ENCODE results near the gene HK1. TPM values are rescaled to one million over a fixed set of nuclear protein-coding genes. Genes with fewer than 3 reads are reported as not detected.

Gene HK1
- total RNA-seq, 4 donors from 2014 or later, result 17.9 to 77.6 (median 43.6) TPM

- TF ChIP-seq, protein P1, sequence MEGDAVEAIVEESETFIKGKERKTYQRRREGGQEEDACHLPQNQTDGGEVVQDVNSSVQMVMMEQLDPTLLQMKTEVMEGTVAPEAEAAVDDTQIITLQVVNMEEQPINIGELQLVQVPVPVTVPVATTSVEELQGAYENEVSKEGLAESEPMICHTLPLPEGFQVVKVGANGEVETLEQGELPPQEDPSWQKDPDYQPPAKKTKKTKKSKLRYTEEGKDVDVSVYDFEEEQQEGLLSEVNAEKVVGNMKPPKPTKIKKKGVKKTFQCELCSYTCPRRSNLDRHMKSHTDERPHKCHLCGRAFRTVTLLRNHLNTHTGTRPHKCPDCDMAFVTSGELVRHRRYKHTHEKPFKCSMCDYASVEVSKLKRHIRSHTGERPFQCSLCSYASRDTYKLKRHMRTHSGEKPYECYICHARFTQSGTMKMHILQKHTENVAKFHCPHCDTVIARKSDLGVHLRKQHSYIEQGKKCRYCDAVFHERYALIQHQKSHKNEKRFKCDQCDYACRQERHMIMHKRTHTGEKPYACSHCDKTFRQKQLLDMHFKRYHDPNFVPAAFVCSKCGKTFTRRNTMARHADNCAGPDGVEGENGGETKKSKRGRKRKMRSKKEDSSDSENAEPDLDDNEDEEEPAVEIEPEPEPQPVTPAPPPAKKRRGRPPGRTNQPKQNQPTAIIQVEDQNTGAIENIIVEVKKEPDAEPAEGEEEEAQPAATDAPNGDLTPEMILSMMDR (IDR thresholded peaks at IDR 0.05), result no peak
- no peak for TF ChIP-seq POLR2A (IDR thresholded peaks at IDR 0.05)
- H3K27me3 ChIP-seq, result no peaks in the 10 kb centered on the region
- no peaks in the 10 kb centered on the region for H3K36me3 ChIP-seq
- H3K9me3 ChIP-seq, result no peaks in the 10 kb centered on the region
- no peak overlapping the region for H3K27ac ChIP-seq
- H3K4me3 ChIP-seq, result no peak overlapping the region
- no peak for DNase-seq
- no peaks in the 10 kb centered on the region for H3K4me1 ChIP-seq
- intact Hi-C loops (cut with DNase I; ENCODE audit: low total_unique reads), result no loop called here
These were observed 36.7 kb upstream of the HK1 start for GRCh38 chr10:69241575-69241974.

- no peaks in the 10 kb centered on the region for H3K9me3 ChIP-seq
- H3K27ac ChIP-seq, result no peak overlapping the region
- H3K4me1 ChIP-seq, result no peaks in the 10 kb centered on the region
- no peaks in the 10 kb centered on the region for H3K36me3 ChIP-seq
- intact Hi-C loops (cut with DNase I; ENCODE audit: low total_unique reads), result no loop called here
- DNase-seq, result no peak
- no peak for TF ChIP-seq POLR2A (IDR thresholded peaks at IDR 0.05)
- TF ChIP-seq, protein P1 (IDR thresholded peaks at IDR 0.05), result no peak
- no peak overlapping the region for H3K4me3 ChIP-seq
- H3K27me3 ChIP-seq, result no peaks in the 10 kb centered on the region
These were observed 36.0 kb upstream of the HK1 start for GRCh38 chr10:69242040-69242851.

DNA sequence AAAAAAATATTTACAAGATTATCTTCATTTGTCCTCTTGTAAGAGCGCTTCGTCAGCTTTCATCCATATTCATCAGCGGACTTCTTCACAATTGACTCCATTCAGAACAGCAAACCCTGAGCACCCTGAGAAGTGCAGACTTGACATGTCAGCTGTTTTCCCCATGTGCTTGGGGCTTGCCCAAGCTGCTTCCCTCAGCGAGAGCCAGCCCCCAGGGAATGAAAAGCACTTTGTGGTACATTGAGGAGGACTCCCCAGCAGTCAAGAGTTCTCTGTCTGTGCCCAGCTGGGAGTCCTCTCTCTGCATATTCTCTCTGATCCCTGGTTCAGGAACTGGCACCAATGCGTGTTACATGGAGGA lies 35.5 kb upstream of the HK1 start:
- intact Hi-C loops (cut with DNase I; ENCODE audit: low total_unique reads), result no loop called here
- Histone ChIP-seq H3K36me3 (no peaks in the 10 kb centered on the region), H3K4me1 (no peaks in the 10 kb centered on the region), H3K27ac (no peak overlapping the region), H3K27me3 (no peaks in the 10 kb centered on the region), H3K4me3 (no peak overlapping the region), H3K9me3 (no peaks in the 10 kb centered on the region)
- TF ChIP-seq, protein P1 (IDR thresholded peaks at IDR 0.05), result no peak
- no peak for TF ChIP-seq POLR2A (IDR thresholded peaks at IDR 0.05)
- DNase-seq, result no peak

GRCh38 chr10:69243817-69244216 lies 34.5 kb upstream of the HK1 start:
- Histone ChIP-seq H3K9me3 (no peaks in the 10 kb centered on the region), H3K27ac (no peak overlapping the region), H3K4me3 (no peak overlapping the region), H3K4me1 (no peaks in the 10 kb centered on the region), H3K36me3 (no peaks in the 10 kb centered on the region), H3K27me3 (no peaks in the 10 kb centered on the region)
- DNase-seq, result no peak
- intact Hi-C loops (cut with DNase I; ENCODE audit: low total_unique reads), result no loop called here
- TF ChIP-seq POLR2A (IDR thresholded peaks at IDR 0.05), result no peak
- TF ChIP-seq, protein P1 (IDR thresholded peaks at IDR 0.05), result no peak

DNA sequence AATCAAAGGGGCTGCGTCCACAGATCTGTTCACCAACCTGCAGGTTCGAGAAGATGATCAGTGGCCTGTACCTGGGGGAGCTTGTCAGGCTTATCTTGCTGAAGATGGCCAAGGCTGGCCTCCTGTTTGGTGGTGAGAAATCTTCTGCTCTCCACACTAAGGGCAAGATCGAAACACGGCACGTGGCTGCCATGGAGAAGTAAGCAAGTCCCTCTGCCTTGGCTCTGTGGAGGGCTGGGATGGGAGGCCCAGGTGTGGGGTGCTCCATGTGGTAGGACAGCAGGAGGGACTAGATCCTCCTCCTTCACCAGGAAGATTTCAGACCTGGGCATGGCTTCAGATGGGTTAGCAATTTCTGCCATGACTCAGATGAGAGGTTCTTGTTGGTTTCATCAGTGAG lies 32.3 kb upstream of the HK1 start:
- TF ChIP-seq, protein P1 (IDR thresholded peaks at IDR 0.05), result no peak
- TF ChIP-seq POLR2A (IDR thresholded peaks at IDR 0.05), result no peak

More for the DNA sequence above, 32.3 kb upstream of the HK1 start:
- no peaks in the 10 kb centered on the region for H3K4me1 ChIP-seq
- H3K9me3 ChIP-seq, result no peaks in the 10 kb centered on the region
- no peak overlapping the region for H3K4me3 ChIP-seq
- intact Hi-C loops (cut with DNase I; ENCODE audit: low total_unique reads), result no loop called here
- no peak for DNase-seq
- no peaks in the 10 kb centered on the region for H3K36me3 ChIP-seq
- no peaks in the 10 kb centered on the region for H3K27me3 ChIP-seq
- H3K27ac ChIP-seq, result no peak overlapping the region

Measured in uterus (tissue), 4 donors.